OCI-LY1 (cell line): ENCODE measurements around the gene DDX4.

Source experiments
- CTCF ChIP-seq: fragments of 200-600 bp; sonication (generic), shearing (Covaris generic); IDR thresholded peaks from 2 replicates; pipeline ENCODE4 v1.5.1; 2017; ENCODE audit warnings: mild to moderate bottlenecking, antibody characterized with exemption, low read length, moderate library complexity, mixed read lengths
- EZH2 ChIP-seq: fragments of 200-600 bp; sonication (generic), shearing (Covaris generic); IDR thresholded peaks from 2 replicates; pipeline ENCODE4 v1.8.0; 2017; ENCODE audit warnings: borderline replicate concordance, mixed run types, mild to moderate bottlenecking, antibody characterized with exemption, low read length, moderate library complexity, mixed read lengths

GRCh38 chr5:55712023-55712859, 25.6 kb upstream of the DDX4 start, which contains the start of gene SLC38A9:
- TF ChIP-seq EZH2 (no peak), CTCF (no peak)
